ENCODE measurements around the gene SYF2.
"Not testable (repeated sequence)": the region's sequence is repeated elsewhere in the genome, so short reads cannot be mapped to it uniquely, and the experiment has no call there.

Gene SYF2

DNA sequence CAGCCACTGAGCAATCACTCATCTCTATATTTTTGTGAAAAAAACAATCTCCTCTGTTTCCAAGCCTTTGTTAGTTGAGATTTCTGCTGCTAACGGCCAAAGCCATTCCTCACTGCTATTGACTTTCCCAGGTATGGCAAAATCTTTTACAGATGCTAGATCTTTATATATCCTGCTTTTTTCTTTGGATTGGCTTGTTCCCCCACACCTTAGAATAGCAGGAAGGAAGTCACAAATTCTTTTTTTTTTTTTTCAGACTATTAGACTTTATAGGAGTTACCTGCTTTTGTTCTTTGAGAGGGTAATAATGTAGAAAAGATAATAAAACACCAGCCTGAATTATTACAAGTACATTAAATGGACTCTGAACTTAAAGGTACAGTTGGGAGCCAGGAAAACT is 24.2 kb downstream of the SYF2 start:
- in situ Hi-C loops (cut with MboI; ENCODE audit: low sequenced_read_pairs) = no loop called here

DNA sequence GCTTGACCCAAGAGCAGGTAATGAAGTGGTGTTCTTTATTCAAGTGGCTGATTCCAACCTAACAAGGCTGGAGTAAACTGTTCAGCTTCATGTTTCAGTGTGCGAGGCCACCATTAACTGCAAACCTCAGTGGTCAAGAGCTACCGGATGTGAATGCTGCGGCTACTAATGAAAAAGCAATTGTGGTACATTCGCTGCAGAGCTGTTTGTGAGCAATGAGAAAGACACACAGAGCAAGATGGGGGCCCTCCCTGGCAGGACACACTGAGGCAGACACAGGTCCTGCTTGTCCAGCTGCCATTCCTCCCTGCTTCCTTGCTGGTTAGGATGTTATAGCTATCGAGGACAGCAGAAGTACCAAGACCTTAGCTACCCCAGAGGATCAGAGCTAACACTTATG is 26.1 kb downstream of the SYF2 start:
- in situ Hi-C loops (cut with MboI; ENCODE audit: low sequenced_read_pairs) = no loop called here

DNA sequence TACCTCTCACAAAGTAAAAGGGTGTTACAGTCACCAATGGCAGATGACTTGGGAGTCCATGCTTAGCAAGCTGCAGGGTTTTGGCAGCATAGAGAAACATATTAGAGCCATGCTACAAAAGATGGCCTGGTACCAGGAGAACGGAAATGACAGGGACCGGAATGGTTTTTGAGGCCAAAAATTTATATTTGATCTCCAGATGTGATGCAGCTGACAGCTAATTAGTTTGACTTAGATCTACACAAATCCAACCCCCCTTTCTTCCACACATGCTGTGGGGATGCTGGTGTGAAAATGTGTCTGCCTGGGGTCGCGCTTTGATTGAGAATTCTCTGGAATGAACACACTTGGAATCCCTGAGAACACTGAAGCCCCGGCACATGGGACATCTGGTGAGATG is 26.5 kb downstream of the SYF2 start:
- in situ Hi-C loops (cut with MboI; ENCODE audit: low sequenced_read_pairs) = no loop called here

DNA sequence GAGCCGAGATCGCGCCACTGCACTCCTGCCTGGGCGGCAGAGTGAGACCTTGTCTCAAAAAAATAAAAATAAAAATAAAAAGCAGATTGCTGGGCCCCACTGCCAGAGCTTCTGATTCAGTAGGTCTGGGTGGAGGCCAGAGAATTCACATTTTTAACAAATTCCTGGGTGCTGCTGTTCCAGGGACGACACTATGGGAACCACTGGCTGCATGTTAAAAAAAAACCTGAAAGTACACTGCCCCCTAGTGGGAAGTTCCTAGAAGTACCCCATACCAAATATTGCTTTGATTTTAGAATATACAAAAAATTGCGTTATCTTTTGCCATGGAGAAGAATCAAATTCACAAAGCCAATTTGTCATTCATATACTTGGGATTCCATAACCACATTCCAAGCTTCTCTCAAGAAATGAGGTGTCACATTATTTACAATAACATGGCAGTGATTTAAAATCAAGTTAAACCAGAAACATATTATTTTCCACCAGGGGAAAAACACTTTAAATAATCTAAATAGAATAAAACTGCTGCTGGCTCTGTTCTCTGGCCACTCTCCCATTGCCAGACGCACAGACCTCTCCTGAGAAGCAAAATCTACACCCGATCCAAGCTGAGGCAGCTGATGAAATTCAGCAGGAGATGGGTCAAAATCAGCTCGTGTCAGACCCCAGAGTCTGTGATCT is 27.4 kb downstream of the SYF2 start:
- in situ Hi-C loops (cut with MboI; ENCODE audit: low sequenced_read_pairs) = no loop called here

GRCh38 chr1:25201006-25201405 is 31.3 kb downstream of the SYF2 start:
- in situ Hi-C loops (cut with MboI; ENCODE audit: low sequenced_read_pairs) = no loop called here

DNA sequence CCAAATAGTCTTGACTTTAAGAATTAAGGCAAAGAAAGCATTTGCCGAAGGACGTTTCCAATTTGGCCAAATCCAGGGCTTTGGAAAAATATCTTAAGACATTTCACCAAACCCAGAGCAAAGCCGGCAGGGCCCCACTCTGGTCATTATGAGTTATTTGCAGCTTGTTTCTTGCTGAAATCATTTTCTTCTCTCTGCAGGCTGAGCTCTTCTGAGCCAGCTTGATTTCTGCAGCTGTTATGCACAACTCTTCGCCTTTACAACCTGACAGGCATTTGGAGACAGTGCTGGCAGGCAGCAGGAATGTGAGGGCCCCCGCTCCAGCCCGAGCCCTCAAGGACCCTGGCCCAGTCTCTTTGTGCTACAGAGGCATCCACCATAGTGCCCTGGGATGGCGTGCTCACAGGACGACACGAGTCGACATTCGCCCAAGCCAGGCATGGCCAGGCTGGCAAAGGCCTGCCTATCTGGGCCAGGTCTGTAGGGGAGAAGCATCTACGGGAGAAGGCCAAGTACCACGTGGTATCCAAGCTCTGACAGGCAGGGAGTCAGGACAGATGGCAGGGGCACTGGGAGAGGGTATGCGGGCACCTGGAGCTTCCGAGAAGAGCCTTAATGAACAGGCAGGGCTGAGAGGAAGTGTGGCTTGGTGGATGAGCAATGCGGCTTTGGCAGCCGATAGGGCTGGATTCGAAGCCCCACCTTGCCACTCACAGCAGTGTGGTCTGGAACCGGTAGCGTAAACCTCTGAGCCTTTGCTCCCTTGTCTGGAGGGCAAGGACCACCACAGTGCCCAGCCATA is 32.3 kb downstream of the SYF2 start:
- in situ Hi-C loops (cut with MboI; ENCODE audit: low sequenced_read_pairs) = no loop called here

DNA sequence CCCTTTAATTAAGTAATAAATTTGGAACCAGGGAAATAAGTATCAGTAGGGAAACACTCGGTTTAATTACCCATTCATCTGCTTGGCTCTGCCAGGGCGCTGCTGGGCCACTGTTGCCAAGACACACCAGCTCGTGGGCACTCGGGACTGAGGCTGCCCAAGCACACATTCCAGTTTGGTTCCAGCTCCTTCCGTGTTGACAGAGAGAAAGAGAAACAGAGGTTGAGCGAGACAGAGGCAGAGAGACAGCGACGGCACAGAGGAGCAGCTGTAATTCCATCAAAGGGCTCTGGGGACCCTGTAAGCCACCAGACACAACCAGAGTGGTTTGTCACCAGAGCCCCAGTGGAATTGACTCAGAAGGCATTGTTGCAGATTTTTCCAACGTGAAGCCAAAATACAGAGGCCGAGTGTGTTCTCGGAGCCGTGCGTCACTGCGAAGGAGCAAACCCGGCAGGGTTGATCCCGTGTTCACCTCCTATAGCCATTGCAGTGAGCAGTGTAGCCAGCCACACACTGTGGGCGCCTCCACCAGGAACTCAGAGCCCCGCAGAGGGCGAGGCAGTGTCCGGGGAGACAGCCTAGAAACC is 33.5 kb downstream of the SYF2 start:
- in situ Hi-C loops (cut with MboI; ENCODE audit: low sequenced_read_pairs) = no loop called here

GRCh38 chr1:25197982-25198662 is 34.2 kb downstream of the SYF2 start:
- in situ Hi-C loops (cut with MboI; ENCODE audit: low sequenced_read_pairs) = no loop called here

- in situ Hi-C loops (cut with MboI; ENCODE audit: low sequenced_read_pairs) = no loop called here
Observed at GRCh38 chr1:25197235-25197975, 34.9 kb downstream of the SYF2 start.

GRCh38 chr1:25196830-25197229 is 35.5 kb downstream of the SYF2 start:
- in situ Hi-C loops (cut with MboI; ENCODE audit: low sequenced_read_pairs) = no loop called here

DNA sequence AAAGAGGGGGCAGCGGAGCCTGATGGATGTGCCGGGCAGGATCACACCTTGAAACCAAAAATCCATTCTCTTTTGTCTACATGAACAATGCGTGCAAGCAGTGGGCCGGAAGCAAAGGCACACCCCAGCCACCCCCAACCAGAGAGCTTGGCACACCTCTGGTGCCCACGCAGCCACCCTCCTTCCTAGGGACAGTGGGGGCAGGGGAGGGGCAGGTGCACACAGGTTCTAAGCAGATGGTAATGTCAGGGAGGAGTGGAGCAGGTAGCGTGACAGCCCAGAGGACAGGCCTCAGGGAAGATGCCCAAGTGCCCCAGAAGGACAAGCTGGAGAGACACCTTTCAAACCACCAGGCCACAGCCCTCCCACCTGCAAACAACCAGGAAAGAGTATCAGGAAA is 36.5 kb downstream of the SYF2 start:
- in situ Hi-C loops (cut with MboI; ENCODE audit: low sequenced_read_pairs) = no loop called here

DNA sequence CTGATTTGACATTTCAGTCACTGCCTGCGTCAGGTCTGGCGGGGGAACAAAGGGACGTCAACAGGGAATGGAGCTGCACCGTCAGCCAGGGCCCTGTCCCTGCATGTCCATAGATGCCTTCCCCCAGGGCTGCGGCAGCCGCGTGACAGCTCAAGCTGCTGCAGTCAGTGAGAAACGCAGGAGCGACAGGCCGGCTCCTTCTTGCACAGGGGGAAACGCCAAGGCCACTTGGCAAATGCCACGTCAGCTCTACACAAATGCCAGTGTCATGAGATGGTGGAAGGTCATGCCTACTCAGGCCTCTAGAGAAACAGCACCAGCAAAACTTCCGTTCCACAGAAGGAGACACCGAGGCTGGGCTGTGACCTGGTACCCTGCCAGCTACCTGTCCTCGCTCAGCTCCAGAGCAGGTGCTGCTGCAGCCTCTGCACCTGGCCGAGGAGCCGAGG is 37.7 kb downstream of the SYF2 start:
- in situ Hi-C loops (cut with MboI; ENCODE audit: low sequenced_read_pairs) = no loop called here

- in situ Hi-C loops (cut with MboI; ENCODE audit: low sequenced_read_pairs) = no loop called here
Observed at GRCh38 chr1:25194054-25194453, 38.2 kb downstream of the SYF2 start.

DNA sequence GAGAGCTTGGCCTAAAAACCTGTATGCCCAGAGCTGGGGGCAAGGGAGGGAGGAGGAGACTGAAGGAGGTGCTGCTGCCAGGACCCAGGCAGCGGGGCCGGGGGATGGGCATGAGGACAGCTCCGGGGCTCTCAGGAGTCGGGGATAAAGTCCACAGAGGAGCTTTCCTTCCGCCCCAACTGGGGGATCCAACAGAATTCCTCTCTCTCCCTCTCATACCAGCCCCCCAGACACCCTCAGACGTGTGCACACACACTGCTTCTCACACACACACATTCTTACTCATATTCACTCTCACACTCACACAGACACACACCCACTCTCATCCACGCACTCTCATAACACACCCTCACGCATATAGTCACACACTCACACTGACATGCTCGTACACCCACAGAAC is 39.1 kb downstream of the SYF2 start:
- in situ Hi-C loops (cut with MboI; ENCODE audit: low sequenced_read_pairs) = no loop called here

GRCh38 chr1:25192154-25192553 is 40.1 kb downstream of the SYF2 start:
- in situ Hi-C loops (cut with MboI; ENCODE audit: low sequenced_read_pairs) = no loop called here

DNA sequence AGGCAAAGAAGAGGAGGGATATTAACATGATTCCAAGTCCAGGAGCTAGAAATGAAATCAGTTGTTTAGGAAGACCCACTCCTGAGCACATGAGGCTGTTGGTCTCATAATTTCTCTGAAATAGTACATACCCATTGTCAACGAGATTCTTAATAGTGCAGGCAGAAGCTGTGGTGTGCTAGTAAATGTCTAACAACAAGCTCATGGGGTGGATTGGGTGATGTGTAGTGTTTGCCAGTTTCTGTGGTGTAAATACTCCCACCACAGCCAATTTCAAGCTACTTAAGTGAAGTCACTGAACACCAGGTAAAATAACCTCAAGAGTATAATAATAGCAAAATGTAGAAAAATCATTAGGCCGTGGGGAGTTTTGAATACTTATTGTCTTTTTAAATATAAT is 42.0 kb downstream of the SYF2 start:
- in situ Hi-C loops (cut with MboI; ENCODE audit: low sequenced_read_pairs) = no loop called here

- in situ Hi-C loops (cut with MboI; ENCODE audit: low sequenced_read_pairs) = not testable (repeated sequence)
Observed at GRCh38 chr1:25187904-25188303, 44.4 kb downstream of the SYF2 start.

- in situ Hi-C loops (cut with MboI; ENCODE audit: low sequenced_read_pairs) = no loop called here
Observed at GRCh38 chr1:25187077-25187476, 45.2 kb downstream of the SYF2 start.

GRCh38 chr1:25186161-25187007 is 45.9 kb downstream of the SYF2 start:
- in situ Hi-C loops (cut with MboI; ENCODE audit: low sequenced_read_pairs) = no loop called here
